Central memory CD4-positive, alpha-beta T cell (primary cell): Measurements from ENCODE around the gene PLCB1.
"Not testable (repeated sequence)": the region's sequence is repeated elsewhere in the genome, so short reads cannot be mapped to it uniquely, and the experiment has no call there.

Source experiments
- DNase-seq: peaks from one replicate; pipeline ENCODE4 v3.0.0; 2022

PLCB1 gene

DNA sequence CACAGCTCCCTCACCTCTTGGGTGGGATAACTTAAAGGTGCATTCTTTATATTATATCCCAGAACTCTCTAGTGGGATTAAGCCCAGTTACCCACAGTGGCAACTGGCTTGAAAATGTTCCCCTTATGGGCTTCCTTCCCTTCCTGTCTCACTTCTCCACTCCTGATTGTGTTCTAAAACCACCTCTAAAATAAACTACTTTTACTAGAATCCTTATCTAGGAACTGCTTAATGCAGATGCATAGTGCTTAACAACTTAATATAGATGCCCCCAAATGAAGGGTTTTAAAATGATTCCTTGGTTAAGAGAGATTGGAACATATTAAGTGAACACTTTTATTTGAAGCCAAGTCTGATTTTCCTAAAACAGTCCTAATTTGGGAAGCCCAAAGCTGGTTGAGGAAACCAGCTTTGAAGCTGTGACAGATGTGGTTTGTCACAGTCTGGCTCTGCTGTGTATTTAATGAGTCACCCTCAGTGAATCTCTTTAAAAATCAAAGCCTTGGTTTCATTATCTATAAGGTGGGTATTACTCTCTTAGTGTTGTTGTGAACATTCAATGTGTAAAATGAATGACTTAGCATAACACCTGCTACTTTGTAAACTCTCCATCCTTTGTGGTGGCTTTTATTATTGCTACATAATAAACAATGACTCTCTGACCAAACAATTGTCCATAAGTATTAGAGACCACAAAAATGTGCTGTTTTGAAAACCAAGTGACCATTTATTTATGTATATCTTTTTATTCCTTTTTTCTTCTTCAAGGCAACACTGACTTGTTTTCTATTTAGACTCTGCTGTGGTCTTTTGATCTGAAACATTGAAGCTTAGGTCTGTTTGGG lies 24.4 kb downstream of the PLCB1 start:
- peak; percentile 31 for DNase-seq

DNA sequence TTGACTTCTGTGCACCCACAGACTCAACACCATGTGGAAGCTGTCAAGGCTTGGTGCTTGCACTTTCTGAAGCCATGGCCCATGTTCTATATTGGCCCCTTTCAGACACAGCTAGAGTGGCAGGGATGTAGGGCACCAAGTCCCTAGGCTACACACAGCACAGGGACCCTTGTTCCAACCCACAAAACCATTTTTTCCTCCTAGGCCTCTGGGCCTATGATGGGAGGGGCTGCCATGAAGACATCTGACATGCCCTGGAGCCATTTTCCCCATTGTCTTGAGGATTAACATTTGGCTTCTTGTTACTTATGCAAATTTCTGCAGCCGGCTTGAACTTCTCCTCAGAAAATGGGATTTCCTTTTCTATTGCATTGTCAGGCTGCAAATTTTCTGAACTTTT lies 27.2 kb downstream of the PLCB1 start:
- not testable (repeated sequence) for DNase-seq

DNA sequence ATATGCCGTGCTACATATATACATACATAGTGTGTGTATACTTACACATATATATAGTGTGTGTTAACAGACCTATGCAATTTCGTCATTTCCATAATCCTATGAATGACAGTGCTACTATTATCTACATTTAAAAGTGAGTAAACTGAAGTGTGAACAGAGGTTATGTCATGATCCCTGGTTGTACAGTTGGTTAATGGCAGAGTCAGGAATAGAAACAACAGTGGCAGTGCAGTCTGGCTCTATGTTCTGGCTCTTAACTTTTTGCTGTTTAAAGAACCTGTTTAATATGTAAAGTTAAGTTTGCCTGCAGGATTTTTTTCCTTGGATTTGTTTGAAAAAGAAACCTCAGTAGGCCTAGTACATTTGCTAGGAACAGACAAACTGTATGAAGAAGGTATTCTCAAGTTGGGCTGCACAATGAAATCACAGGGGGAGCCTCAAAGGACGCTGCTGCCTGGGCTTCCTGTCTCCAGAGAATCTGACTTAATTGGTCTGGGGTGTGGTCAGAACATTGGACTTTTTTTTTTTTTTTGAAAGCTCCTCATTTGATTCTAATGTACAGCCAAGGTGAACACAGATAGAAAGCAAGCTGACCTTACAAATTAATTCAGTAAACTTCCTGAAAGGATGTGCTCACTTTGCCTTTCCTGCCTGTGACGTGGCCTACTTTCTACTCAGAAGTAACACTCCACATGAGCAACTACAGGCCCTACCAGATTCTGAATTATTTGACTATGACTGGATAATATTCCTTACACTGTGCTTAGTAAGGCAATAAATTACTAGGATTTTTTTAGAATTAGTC lies 29.4 kb downstream of the PLCB1 start:
- DNase-seq = no peak

DNA sequence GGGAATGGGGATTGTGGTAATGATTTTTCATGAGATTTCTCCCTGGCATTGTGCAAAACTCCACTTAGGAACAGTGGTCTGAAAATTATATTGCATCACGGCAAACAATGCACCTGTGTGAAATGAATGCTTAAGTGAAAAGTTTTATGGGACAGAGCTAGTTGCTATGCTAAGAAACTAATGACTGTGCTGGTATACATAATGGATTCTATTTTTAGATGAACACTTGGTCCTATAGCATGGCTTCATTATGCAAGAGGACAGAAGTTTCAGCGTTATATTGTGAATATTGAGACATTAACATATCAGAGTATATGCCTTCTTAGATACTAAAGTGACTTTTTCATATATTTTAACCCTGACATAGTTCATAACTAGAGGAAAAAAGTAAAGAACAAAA lies 30.5 kb downstream of the PLCB1 start:
- no peak for DNase-seq

DNA sequence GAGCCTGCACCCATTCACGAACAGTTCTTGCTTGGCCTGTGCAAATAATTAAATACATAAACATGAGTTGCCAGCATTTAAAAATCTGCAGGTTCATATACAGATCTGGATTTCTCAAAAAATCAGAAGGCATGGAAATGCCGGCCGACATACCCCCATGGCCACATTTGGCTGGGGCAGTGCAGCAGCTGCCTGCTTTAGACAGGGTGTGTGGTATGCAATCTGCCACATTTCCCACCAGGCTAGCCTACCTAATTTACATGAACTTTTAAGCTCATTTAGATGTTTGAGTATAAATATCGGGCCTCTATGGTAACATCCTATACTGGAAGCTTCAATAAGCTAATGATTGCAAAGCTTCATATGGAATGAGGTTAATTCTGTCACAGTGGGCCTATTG lies 31.5 kb downstream of the PLCB1 start:
- DNase-seq = no peak

DNA sequence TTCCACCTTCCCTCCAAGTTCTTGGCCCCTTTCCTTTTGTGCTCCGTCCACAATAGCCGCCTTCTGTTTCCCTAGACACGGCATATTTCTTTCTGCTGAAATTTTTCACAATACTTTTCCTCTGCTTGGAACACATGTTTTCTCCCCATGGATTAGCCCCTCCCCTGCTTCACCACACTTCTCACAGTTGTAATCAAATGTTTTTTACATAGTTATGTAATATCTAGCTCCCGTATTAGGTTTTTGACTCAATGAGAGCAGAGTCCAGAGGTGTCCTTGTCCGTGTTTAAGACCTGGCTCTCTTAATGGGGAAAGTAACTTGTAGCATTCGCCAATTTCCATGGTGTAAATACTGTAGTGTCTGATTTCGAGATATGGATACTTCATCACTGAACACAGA lies 34.7 kb downstream of the PLCB1 start:
- DNase-seq = no peak

DNA sequence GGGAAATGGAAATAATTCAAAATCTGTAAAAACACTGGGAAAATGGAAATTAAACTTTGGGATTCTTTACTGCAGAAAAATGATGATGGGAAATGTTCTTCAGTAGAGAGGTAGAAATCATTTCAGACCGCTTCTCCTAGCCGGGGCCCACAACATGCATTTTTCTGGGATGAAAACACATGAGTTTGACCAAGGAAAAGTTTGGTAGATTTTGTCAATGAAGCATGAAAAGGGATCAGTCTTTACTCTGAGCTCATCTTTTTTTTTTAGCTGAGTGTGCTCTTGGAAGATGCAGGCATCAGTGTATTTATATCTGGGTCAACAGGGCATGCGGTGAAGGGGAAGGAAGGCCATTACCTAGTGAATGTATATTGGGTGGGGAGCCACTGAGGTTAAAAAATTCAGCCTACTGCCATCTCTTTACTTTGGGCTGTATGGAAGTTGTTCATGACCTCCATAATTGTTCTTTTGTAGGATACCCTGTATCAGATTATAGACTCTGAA lies 36.8 kb downstream of the PLCB1 start:
- no peak for DNase-seq

DNA sequence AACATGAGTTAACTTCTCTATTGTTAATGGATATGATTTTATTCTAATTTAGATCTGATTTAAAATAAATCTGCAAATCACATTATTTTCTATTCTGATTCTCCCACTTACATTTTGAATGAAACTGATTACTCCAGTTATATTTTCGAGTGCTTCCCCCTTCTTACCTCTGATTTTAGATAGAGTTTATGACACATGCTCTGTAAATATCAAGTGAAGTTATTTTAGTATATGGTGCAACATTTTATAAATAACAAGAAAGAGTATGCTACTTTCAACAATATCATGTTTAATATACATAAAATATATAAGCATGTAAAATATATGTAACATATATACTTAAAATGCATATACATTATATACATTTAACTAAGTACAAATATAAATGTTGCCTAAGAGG lies 38.9 kb downstream of the PLCB1 start:
- DNase-seq = no peak

DNA sequence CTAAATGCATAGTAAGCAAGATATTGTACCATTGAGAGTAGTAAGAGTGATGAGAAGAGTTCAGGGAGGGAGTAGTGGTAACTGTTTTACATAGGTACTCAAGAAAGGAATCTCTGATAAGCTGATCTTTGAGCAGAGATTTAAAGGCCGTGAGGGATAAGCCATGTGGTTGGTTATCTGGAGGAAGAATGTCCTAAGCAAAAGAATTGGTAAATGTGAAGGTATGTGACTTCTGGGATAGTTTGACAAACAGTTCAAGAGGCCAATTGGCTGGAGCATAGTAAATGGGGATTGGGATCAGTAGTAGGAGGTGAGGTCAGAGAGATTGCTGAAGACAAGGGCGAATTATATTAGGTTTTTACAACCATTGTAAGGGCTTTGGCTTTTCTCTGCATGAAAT lies 40.1 kb downstream of the PLCB1 start:
- DNase-seq = no peak

DNA sequence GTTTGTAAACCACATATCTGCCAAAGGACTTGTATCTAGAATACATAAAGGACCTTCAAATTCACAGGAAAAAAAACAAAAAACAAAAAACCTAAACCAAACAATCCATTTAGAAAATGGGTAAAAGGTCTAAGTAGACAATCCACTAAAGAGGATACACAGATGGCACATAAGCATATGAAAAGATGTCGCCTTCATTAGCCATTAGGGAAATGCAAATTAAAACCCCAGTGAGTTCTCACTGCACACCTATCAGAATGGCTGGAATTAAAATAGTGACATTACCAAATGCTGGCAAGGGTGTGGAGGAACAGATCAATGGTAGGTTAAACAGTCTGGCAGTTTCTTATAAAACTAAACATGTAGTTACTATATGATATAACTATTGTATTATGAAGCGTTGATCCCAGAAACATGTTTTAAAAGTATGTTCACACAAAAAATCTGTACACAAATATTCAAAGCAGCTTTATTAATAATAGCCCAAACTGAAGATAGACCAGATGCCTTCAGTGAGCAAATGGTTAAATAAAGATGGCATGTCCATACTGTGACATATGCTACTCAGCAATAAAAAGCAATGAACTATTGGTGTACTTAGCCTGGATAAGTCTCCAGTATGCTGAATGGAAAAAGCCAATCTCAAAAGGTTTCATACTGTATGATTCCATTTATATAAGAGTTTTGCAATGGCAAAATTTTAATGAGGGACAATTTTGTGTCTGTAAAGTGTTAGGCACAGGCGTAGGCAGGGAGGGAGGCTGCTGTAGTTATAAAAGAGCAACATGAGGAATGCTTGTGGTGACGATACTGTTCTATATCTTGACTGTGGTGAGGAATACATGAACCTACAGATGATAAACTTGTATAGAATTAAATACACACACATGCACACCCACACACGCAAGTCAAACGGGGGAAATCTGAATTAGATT lies 43.9 kb downstream of the PLCB1 start:
- DNase-seq = no peak

DNA sequence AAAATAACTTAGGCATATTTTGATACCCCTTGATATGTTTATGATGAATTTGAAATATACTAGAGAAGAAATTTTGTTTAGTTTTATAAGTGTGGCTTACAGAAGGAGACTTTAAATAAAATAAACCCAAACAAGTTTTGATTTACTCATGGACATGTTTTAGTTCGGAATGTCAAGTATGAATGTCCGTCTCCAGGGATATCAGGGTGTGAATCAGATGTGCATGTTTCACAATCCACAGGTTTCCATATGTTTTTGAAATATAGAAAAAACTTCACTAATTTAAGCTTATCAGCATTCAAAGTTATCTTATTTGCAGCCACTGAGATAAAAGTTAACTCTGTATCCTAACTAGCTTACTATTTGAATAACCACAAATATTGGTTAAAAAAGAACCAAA lies 51.5 kb downstream of the PLCB1 start:
- DNase-seq = no peak

DNA sequence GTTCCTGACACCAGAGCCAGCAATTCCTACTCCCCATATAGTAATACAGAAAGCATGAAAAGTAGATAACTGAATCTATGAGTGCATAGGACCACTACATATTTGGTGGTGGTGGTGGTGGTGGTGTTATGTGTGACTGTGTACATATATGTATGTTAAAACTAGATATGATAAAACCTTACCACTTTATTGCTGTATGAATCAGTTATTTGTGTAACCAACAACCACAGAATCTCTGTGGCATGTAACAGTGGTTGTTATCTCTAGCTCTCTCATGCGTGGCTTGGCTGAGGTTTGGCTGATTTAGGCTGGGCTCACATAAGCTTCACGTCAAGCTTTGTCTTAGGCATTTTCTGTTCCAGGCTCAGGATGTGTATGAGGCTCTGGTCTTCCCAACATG lies 55.7 kb downstream of the PLCB1 start:
- no peak for DNase-seq

DNA sequence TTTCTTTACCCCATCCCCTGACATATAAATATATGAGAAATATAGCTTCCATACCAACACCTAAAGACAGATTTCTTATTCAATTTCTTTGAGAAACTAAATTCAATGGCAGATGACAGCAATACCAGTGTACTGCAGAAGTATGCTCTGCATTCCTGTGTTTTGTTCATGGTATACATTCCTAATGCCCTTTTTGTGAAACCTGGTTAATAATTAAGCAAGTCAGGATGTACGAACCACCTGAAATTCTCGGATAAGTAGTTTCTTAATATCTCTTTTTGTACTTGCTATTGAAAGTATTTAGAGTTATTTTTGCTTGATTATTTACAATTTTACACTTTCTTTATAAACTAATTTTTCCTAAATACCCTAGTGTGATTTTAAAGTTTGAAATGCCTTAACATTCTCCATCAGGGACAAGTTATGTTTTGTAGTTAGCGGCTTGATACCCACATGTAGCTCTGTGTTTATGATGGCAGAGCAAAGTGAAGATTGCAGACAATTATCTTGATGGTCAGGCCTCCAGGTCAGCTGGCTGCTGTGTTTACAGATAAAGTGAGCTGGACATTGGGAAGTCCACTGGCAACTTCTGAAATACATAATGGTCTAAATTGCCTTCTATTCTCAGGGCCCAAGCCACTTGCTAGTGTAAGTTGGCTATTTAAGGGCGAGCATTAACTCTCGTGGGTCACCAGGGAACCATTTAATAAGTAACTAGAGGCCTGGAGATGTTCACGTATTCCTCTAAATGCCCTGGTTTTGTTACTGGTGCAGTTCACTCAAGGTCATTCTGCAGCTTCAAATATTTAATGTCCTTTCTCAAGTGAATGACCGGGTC lies 58.2 kb downstream of the PLCB1 start:
- DNase-seq = no peak

DNA sequence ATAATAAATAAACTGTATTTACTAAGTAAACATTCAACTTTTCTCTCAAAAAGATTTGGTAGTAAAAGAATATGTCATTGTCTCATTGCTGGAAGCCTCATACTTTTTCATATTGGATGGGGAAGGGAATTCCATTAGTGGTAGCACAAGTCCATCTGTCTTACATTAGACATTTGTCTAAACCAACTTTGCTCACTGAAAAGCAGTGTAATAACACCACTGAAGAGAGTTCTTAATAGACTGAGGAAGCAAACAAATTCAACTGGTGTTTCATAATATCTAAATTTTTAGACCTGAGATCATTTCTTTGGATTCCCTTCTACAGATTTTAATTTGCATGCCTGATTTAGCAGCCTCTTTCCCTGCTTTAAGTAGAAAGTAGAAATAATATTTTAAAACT lies 62.7 kb downstream of the PLCB1 start:
- DNase-seq = no peak

DNA sequence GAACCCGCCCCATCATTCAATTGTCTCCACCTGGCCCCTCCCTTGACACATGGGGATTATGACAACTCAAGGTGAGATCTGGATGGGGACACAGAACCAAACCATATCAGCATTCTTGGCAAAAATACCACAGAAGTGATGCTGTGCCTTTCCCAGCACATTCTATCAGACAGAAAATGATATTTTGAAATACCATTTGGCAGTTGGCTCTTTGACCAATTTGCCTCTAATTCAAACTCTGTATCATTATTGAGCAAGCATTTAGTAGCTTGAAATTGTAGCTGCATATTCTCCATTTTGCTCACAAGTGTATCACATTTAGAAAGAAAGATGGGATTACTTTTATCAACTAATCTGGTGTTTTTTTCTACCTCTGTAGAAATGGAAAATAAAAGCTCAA lies 64.0 kb downstream of the PLCB1 start:
- DNase-seq = no peak

DNA sequence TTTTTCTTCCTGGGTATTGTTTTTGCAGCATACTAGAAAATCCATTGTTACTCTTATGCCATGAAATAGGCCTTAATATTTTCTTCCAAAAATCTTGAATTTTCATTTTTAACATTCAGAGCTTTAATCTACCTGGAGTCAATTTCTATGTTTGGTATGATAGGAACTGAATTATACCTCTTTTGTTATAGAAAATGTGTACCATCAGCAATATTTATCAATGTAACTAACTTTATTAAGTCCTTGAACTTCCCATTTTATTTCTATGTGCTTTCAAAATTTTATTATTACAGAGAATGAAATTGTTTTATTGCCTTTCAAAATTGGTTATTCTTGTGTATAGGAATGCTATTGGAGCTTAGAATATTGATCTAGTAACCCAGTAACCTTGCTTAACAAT lies 68.2 kb downstream of the PLCB1 start:
- no peak for DNase-seq

DNA sequence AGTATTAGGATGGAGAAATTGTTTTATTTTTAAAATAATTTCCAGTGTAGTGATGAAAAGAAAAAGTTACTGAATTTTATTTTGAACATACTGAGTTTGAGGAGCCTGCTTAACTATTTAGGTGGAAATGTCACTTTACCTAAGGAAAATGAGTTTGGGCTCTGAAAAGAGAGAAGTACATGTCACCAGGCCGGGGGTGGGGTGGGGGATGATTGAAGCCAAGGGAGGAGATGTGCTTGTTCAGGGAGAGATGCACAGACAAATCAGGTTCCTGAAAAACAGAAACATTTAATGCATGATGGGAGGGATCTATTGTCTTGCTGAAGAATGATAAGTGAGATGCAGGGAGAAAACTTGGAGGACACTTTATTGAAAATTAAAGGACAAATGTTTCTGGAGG lies 71.3 kb downstream of the PLCB1 start:
- DNase-seq = no peak

DNA sequence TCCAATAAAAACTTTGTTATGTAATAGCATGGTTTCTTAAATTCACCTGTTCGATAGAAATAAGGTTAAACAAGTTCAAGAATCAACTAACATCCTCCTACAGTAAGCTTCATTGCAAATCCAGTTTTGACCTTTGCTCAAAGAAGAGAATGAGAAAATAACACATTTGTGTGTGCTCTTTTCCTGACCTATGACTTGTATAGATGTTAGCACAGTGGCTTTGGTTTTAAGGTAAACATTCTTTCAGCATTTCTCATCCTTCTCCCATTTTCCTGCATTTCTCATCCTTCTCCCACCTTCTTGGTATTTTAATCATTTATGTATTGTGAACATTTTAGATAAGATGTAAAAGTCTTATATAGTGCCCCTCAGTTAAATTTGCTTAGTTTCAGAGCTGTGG lies 73.9 kb downstream of the PLCB1 start:
- no peak for DNase-seq

DNA sequence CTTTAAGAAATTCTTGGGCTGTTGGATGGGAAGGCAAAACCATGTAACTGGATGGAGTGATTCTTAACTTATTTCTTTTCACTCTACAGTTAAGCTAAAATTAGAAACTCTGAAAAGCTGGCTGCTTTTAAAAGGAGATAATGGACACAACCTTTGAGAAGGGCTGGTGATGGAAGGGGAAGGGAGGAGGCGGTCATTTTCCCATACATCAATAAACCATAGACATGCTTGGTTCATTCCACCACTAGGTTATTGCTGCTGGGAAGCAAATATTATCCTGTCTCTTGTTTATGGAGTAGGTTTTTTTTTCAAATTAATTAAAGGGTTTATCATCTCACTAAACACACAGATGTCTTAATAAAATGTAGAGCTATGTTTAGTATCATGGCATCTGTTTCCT lies 76.2 kb downstream of the PLCB1 start:
- no peak for DNase-seq

DNA sequence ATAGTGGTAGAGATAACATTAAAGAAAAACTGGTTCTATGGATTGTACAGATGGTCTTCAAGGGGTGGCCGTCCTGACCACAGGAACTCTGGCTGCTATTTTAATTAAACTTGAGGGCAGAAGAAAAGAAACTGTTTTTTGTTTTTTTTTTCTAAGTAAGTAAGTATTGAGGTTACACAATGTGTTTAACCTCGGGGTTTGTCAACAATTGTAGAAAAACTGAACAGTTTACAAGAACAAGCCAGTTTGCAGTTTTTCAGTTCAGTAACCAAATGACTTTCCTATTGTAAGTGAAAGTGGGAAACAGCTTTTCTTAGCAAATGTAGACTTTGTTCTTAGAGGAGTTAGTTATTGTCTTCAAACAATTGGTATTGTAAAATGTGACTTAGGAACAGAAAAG lies 77.0 kb downstream of the PLCB1 start:
- DNase-seq = no peak

DNA sequence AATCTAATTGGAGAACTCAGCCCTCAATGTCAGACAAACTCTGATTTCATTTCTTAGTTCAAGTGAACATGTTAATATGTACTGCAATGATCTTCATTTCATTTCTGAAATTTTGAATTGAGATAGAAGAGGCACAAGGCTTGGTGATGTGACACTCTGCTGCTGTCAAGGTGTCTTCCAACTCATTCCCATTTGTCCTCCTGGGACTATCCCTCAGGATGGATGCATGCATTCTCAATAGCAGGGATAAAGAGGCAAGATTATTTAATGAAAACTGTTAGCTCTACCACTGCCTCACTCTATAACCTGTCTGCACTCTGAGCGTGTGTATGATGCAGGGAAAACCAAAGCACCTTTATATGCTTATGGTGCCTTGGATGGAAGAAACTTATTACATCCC lies 78.7 kb downstream of the PLCB1 start:
- no peak for DNase-seq

DNA sequence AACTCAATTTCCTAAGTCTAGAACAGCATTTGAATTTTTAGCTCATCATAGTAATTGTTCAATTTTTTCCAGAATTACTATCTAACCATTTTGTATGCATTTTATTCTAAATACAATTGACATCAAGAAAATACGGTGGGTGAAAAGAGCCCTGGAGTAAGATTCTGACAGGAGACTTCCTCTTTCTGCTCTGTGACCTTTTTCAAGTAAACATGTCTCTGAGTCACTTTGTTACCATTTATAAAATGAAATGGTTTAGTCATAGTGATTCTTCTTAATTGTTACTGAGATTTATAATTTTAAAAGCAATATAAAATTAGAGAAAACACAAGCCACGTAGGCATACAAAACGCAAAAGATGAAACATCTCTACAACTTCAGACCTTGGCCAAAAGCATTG lies 80.2 kb downstream of the PLCB1 start:
- no peak for DNase-seq
